ENCODE results near the gene KYNU.

- no peak for TF ChIP-seq CTCF (IDR thresholded peaks at IDR 0.05; ENCODE audit: borderline replicate concordance, extremely low read depth, low read length, poor library complexity, severe bottlenecking)
- no peak for TF ChIP-seq EZH2 (IDR thresholded peaks at IDR 0.05; ENCODE audit: borderline replicate concordance, low read depth, low read length, severe bottlenecking)
Observed at GRCh38 chr2:142983174-142983573, 105.7 kb downstream of the KYNU start.

Data from DND-41 (cell line).